Measurements from ENCODE around the gene SERP2. TPM values are rescaled to one million over a fixed set of nuclear protein-coding genes. Genes with fewer than 3 reads are reported as not detected.
A peak's percentile ranks its signal among the peaks of the same experiment; 100 is the strongest.

The SERP2 gene
- total RNA-seq, 4 donors from 2014 or later = 3.2 to 12.4 (median 3.5) TPM

DNA sequence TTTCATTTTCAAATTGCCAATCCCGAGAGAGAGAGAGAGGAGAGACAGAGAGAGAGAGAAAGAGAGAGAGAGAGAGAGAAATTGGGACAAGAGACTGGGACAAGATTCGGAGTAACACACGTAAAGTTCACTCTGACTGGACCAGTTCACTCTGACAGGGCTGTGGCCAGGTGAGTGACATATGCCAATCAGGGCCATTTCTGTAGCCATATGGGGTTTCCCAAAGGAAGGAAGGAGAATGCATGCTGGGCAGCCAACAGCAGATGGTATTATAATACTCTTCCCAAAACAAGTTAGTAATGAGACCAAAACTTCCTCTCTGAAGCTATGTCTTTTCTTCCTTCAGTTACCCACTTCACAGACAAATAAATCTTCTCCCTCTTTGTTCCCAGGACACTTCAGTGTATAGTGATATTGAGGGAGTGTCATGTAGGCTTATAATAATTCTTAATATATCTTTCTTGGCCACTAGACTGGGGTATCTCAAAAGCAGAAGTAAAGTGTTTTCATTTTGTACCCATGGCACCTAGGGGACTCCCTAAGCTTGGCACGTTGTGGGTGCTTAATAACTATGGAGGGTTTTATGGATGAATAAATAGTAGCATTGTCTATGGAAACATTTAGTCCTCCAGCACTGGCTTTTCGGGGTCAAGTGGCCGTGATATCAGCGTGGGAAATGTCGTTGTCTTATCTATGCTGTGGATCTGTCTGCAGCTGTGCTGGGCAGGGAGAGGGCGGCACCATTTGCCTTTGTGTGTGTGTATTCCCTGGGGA, 51.6 kb downstream of the SERP2 start:
- TF ChIP-seq, protein P1, sequence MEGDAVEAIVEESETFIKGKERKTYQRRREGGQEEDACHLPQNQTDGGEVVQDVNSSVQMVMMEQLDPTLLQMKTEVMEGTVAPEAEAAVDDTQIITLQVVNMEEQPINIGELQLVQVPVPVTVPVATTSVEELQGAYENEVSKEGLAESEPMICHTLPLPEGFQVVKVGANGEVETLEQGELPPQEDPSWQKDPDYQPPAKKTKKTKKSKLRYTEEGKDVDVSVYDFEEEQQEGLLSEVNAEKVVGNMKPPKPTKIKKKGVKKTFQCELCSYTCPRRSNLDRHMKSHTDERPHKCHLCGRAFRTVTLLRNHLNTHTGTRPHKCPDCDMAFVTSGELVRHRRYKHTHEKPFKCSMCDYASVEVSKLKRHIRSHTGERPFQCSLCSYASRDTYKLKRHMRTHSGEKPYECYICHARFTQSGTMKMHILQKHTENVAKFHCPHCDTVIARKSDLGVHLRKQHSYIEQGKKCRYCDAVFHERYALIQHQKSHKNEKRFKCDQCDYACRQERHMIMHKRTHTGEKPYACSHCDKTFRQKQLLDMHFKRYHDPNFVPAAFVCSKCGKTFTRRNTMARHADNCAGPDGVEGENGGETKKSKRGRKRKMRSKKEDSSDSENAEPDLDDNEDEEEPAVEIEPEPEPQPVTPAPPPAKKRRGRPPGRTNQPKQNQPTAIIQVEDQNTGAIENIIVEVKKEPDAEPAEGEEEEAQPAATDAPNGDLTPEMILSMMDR (IDR thresholded peaks at IDR 0.05) = no peak
- no peak for TF ChIP-seq POLR2A (IDR thresholded peaks at IDR 0.05)

DNA sequence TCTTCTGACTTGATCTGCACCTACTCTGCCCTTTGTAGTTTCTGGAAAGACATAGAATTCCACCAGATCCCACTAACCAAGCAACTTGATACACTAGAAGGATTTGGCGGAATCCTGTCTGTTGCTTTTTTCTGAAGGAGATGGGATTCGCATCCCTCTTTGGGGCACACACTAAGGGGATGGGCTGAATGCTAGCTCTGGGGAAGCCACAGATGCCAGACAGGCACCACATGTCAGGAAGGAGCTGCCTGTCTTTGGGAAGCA, 52.1 kb downstream of the SERP2 start:
- no peak overlapping the region for H3K27ac ChIP-seq
- no peaks in the 10 kb centered on the region for H3K9me3 ChIP-seq
- no peak overlapping the region for H3K4me3 ChIP-seq
- no peak for DNase-seq
- no peak for TF ChIP-seq POLR2A (IDR thresholded peaks at IDR 0.05)
- TF ChIP-seq, protein P1 (IDR thresholded peaks at IDR 0.05) = no peak
- no peaks in the 10 kb centered on the region for H3K4me1 ChIP-seq
- H3K36me3 ChIP-seq = no peaks in the 10 kb centered on the region
- H3K27me3 ChIP-seq = no peaks in the 10 kb centered on the region

More for the DNA sequence above, 51.6 kb downstream of the SERP2 start:
- Histone ChIP-seq H3K9me3 (no peaks in the 10 kb centered on the region), H3K4me1 (no peaks in the 10 kb centered on the region), H3K27ac (no peak overlapping the region), H3K36me3 (no peaks in the 10 kb centered on the region), H3K4me3 (no peak overlapping the region), H3K27me3 (no peaks in the 10 kb centered on the region)
- DNase-seq = no peak

DNA sequence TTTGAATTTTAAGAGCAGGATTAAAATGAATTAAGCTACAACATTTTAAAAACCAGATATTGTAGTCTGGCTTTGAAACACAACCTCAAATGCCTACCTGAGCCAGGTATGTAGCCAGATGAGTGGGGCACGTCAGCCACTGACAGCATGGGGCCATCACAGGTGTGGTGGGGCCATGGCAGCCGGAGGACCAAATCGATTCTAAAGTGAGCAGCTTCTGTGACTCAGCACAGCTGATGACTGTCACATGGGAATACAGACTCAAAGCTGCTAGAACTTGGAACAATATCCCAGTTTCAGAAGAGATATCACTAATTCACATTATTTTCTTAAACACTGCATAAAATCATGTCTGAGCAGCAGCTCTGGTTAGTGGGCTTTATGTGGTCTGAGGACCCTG, 52.8 kb downstream of the SERP2 start:
- Histone ChIP-seq H3K4me3 (no peak overlapping the region), H3K4me1 (no peaks in the 10 kb centered on the region), H3K36me3 (no peaks in the 10 kb centered on the region), H3K27ac (no peak overlapping the region), H3K9me3 (no peaks in the 10 kb centered on the region), H3K27me3 (no peaks in the 10 kb centered on the region)
- DNase-seq = no peak
- TF ChIP-seq, protein P1 (IDR thresholded peaks at IDR 0.05) = no peak
- TF ChIP-seq POLR2A (IDR thresholded peaks at IDR 0.05) = no peak

DNA sequence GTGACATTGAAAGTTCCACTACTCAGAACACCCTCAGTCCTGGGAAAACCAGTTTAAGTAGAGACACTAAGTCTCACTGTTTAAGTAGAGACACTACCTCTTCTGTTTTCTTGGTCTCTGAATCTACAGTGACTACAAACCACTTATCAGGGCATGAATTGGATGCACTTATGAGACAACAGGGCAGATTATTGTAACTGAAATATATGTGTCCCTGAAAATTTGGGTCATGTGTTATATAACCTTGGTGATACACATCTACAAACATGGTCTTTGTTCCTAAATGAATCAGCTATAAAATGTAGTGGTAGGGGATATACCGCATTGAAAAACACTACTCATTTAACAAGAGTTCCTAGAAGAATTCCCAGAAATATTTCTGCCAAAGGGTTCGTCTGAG, 55.7 kb downstream of the SERP2 start:
- no peak for DNase-seq
- TF ChIP-seq, protein P1 (IDR thresholded peaks at IDR 0.05) = no peak
- TF ChIP-seq POLR2A (IDR thresholded peaks at IDR 0.05) = no peak
- H3K4me3 ChIP-seq = no peak overlapping the region

DNA sequence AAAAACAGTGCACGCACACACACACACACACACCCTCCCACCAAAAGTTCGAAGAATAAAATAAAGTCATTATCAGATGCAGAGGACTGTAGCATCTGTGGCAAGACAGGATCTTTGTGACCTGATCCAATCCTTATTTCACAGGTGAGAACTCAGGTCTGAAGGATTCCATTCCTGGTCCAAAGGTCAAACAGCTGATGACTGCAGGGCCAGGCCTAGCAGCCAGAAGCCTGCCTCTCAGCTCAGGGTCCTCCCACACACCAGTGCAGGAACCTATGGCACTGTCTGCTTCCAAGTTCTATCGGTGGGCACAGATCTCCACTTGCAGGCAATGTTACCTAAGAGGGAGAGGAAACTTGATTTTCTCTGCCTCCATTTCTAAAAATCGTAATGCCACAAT, 57.5 kb downstream of the SERP2 start:
- Histone ChIP-seq H3K27me3 (no peaks in the 10 kb centered on the region), H3K36me3 (peaks cover 0 to 22% (median 0%) of the 10 kb centered on the region in 3 donors), H3K4me1 (peaks cover 0 to 8% (median 0%) of the 10 kb centered on the region in 4 donors), H3K27ac (peak overlapping the region in 1 of 4 donors; percentile 61), H3K9me3 (no peaks in the 10 kb centered on the region), H3K4me3 (no peak overlapping the region)
- TF ChIP-seq, protein P1 (IDR thresholded peaks at IDR 0.05) = no peak
- peak in 1 of 2 donors; percentile 22 for TF ChIP-seq POLR2A (IDR thresholded peaks at IDR 0.05)
- DNase-seq = peak in 2 of 3 donors; percentile 69 to 82

More for the DNA sequence above, 55.7 kb downstream of the SERP2 start:
- Histone ChIP-seq H3K9me3 (no peaks in the 10 kb centered on the region), H3K27me3 (no peaks in the 10 kb centered on the region), H3K27ac (no peak overlapping the region), H3K36me3 (peaks cover 0 to 15% (median 0%) of the 10 kb centered on the region in 3 donors), H3K4me1 (peaks cover 0 to 4% (median 0%) of the 10 kb centered on the region in 4 donors)
